H1 (cell line): Measurements from ENCODE around the gene SH3BP5. TPM values are rescaled to one million over a fixed set of nuclear protein-coding genes. Genes with fewer than 3 reads are reported as not detected.

ENCODE experiments used
- CTCF ChIA-PET: fragments of 300-600 bp; sonication (Branson Sonifier 250); formaldehyde crosslinking; loops from one replicate; lab custom pipeline; 2021; ENCODE audit not compliant: partially characterized antibody; lab: Charles Lee
- POLR2A ChIA-PET: fragments of 300-600 bp; sonication (Branson Sonifier 250); formaldehyde crosslinking; loops from one replicate; lab custom pipeline; 2021; ENCODE audit warnings: inconsistent platforms; ENCODE audit not compliant: partially characterized antibody; lab: Charles Lee
- DNase-seq, 2 experiments: peaks; one replicate each; pipeline versions ENCODE4 v3.0.0 to v3.0.0-alpha.2; 2010 to 2022; ENCODE audit warnings: low spot score in 2 of 2, low read depth in 1 of 2, mixed read lengths in 1 of 2
- FAIRE-seq: peaks from 2 replicates; lab custom pipeline; 2011; peaks lifted over from hg19 to GRCh38; lab: Jason Lieb, UNC
- H2AFZ ChIP-seq: 2 replicates; pipeline ENCODE4 v1.8.1; 2012; ENCODE audit warnings: low read length, inconsistent platforms
- H2AK5ac ChIP-seq: 2 replicates; pipeline ENCODE4 v1.6.1; 2013; ENCODE audit warnings: low read depth, low read length
- H2BK120ac ChIP-seq: replicated peaks from 2 replicates; pipeline ENCODE3; 2013; ENCODE audit warnings: low read depth, low read length, inconsistent platforms
- H2BK12ac ChIP-seq: 2 replicates; pipeline ENCODE4 v1.6.1; 2013; ENCODE audit warnings: low read depth, low read length
- H2BK15ac ChIP-seq: 2 replicates; pipeline ENCODE4 v1.6.1; 2013; ENCODE audit warnings: low read length
- H2BK20ac ChIP-seq: 2 replicates; pipeline ENCODE4 v1.6.1; 2013; ENCODE audit warnings: low read length
- H2BK5ac ChIP-seq: 2 replicates; pipeline ENCODE4 v1.6.1; 2013; ENCODE audit warnings: low read depth, low read length
- H3K14ac ChIP-seq: 2 replicates; pipeline ENCODE4 v1.6.1; 2013; ENCODE audit warnings: inconsistent platforms; ENCODE audit not compliant: insufficient read length
- H3K18ac ChIP-seq: 2 replicates; pipeline ENCODE4 v1.6.1; 2013; ENCODE audit warnings: low read length; ENCODE audit errors: extremely low read depth
- H3K23ac ChIP-seq: 2 replicates; pipeline ENCODE4 v1.6.1; 2013; ENCODE audit warnings: inconsistent platforms; ENCODE audit not compliant: insufficient read length
- H3K23me2 ChIP-seq: 2 replicates; pipeline ENCODE4 v1.6.1; 2013; ENCODE audit warnings: low read depth, low read length
- H3K27ac ChIP-seq: 2 replicates; pipeline ENCODE4 v1.6.1; 2011; ENCODE audit warnings: low read depth, low read length, inconsistent platforms
- H3K27me3 ChIP-seq, 4 experiments: replicated peaks in 1 of 4; 1 replicate in 1 of 4; 2 replicates in 3 of 4; pipeline versions ENCODE4 v1.6.1 to v1.8.1; 2011 to 2013; ENCODE audit warnings: low read length in 3 of 4, mild to moderate bottlenecking in 3 of 4, inconsistent platforms in 2 of 4, mixed read lengths in 2 of 4, moderate library complexity in 1 of 4; ENCODE audit not compliant: control insufficient read depth in 3 of 4, insufficient read depth in 3 of 4; ENCODE audit errors: extremely low read depth in 1 of 4
- H3K36me3 ChIP-seq, 4 experiments: 2 replicates each; pipeline versions ENCODE4 v1.6.1 to v1.8.1; 2011 to 2013; ENCODE audit warnings: mild to moderate bottlenecking in 4 of 4, low read length in 3 of 4, moderate library complexity in 2 of 4, control low read depth in 1 of 4, inconsistent platforms in 1 of 4; ENCODE audit not compliant: insufficient read depth in 4 of 4, control insufficient read depth in 2 of 4
- H3K4ac ChIP-seq: replicated peaks from 2 replicates; pipeline ENCODE3; 2013; ENCODE audit warnings: low read length, low read depth, mixed read lengths, inconsistent platforms; ENCODE audit not compliant: insufficient read length
- H3K4me1 ChIP-seq, 4 experiments: replicated peaks in 1 of 4; 1 replicate in 1 of 4; 2 replicates in 3 of 4; pipeline versions ENCODE4 v1.6.1 to v1.8.1; 2011 to 2013; ENCODE audit warnings: low read length in 3 of 4, inconsistent platforms in 2 of 4, mixed read lengths in 1 of 4; ENCODE audit not compliant: insufficient read depth in 4 of 4, control insufficient read depth in 3 of 4
- H3K4me2 ChIP-seq, 2 experiments: 2 replicates each; pipeline versions ENCODE4 v1.6.1 to v1.8.1; 2011 to 2013; ENCODE audit warnings: low read depth in 2 of 2, low read length in 2 of 2, control low read depth in 1 of 2, inconsistent platforms in 1 of 2, mild to moderate bottlenecking in 1 of 2; ENCODE audit not compliant: insufficient read depth in 1 of 2
- H3K4me3 ChIP-seq, 4 experiments: fragments of 200-600, 300-600 bp in 1 of 4; sonication (generic), shearing (Covaris generic), sonication (Bioruptor Twin) in 1 of 4; 2 replicates each; pipeline versions ENCODE4 v1.5.1 to v1.8.1; 2011 to 2016; ENCODE audit warnings: low read length in 4 of 4, low read depth in 3 of 4, control low read depth in 2 of 4, inconsistent platforms in 2 of 4, mild to moderate bottlenecking in 2 of 4, mixed read lengths in 1 of 4, moderate library complexity in 1 of 4; ENCODE audit not compliant: insufficient read depth in 2 of 4; ENCODE audit errors: extremely low read depth in 1 of 4
- H3K56ac ChIP-seq: replicated peaks from 2 replicates; pipeline ENCODE3; 2013; ENCODE audit warnings: low read depth, mild to moderate bottlenecking, mixed read lengths, low read length, inconsistent platforms; ENCODE audit not compliant: insufficient read length
- H3K79me1 ChIP-seq: 2 replicates; pipeline ENCODE4 v1.6.1; 2013; ENCODE audit warnings: low read depth, low read length, control low read depth
- H3K79me2 ChIP-seq, 2 experiments: 2 replicates each; pipeline versions ENCODE4 v1.6.1 to v1.8.1; 2012 to 2013; ENCODE audit warnings: low read length in 2 of 2, mild to moderate bottlenecking in 2 of 2, inconsistent platforms in 1 of 2; ENCODE audit not compliant: insufficient read depth in 2 of 2, control insufficient read depth in 1 of 2
- H3K9ac ChIP-seq, 4 experiments: replicated peaks in 1 of 4; 1 replicate in 1 of 4; 2 replicates in 3 of 4; pipeline versions ENCODE4 v1.6.1 to v1.8.1; 2011 to 2013; ENCODE audit warnings: low read depth in 3 of 4, low read length in 3 of 4, control low read depth in 2 of 4, mild to moderate bottlenecking in 2 of 4, moderate library complexity in 2 of 4, inconsistent platforms in 1 of 4; ENCODE audit errors: extremely low read depth in 1 of 4
- H3K9me3 ChIP-seq, 2 experiments: 2 replicates each; pipeline versions ENCODE4 v1.6.1 to v1.8.1; 2012 to 2013; ENCODE audit warnings: mild to moderate bottlenecking in 2 of 2, moderate library complexity in 2 of 2, control low read depth in 1 of 2, inconsistent platforms in 1 of 2, low read depth in 1 of 2, low read length in 1 of 2, mixed read lengths in 1 of 2; ENCODE audit not compliant: insufficient read depth in 2 of 2
- H4K20me1 ChIP-seq, 2 experiments: replicated peaks in 1 of 2; 2 replicates each; pipeline versions ENCODE3 to v1.8.1; 2011 to 2013; ENCODE audit warnings: inconsistent platforms in 2 of 2, low read length in 2 of 2, mild to moderate bottlenecking in 1 of 2; ENCODE audit not compliant: insufficient read depth in 2 of 2, control insufficient read depth in 1 of 2
- H4K5ac ChIP-seq: 2 replicates; pipeline ENCODE4 v1.6.1; 2013; ENCODE audit warnings: low read length, low read depth, mixed read lengths, inconsistent platforms; ENCODE audit not compliant: insufficient read length
- H4K8ac ChIP-seq: 2 replicates; pipeline ENCODE4 v1.8.0; 2013; ENCODE audit warnings: mild to moderate bottlenecking, moderate library complexity, low read length, inconsistent platforms; ENCODE audit not compliant: insufficient read depth; ENCODE audit errors: extremely low read depth
- H4K91ac ChIP-seq: replicated peaks from 2 replicates; pipeline ENCODE3; 2013; ENCODE audit warnings: low read length, mixed read lengths, inconsistent platforms; ENCODE audit not compliant: insufficient read length
- BRCA1 ChIP-seq: IDR thresholded peaks from 2 replicates; pipeline ENCODE4 v1.6.1; 2012; ENCODE audit warnings: low read depth, low read length, improper control_type of control experiment
- CEBPB ChIP-seq: IDR thresholded peaks from 2 replicates; pipeline ENCODE4 v1.6.1; 2012; ENCODE audit warnings: low read depth, low read length
- CREB1 ChIP-seq: IDR thresholded peaks from 2 replicates; pipeline ENCODE4 v1.6.1; 2012; ENCODE audit warnings: inconsistent platforms
- RNF2 ChIP-seq: fragments of 200-900, 300-1000 bp; sonication (generic); IDR thresholded peaks from 2 replicates; pipeline ENCODE4 v1.7.1; 2016; ENCODE audit warnings: borderline replicate concordance, low read depth, mild to moderate bottlenecking, antibody characterized with exemption, low read length; ENCODE audit not compliant: poor library complexity, severe bottlenecking; ENCODE audit errors: missing control alignments
- RXRA ChIP-seq: IDR thresholded peaks from 2 replicates; pipeline ENCODE4 v1.6.1; 2011; ENCODE audit warnings: low read depth, mild to moderate bottlenecking, low read length, moderate library complexity; ENCODE audit not compliant: insufficient read depth
- SIRT6 ChIP-seq: IDR thresholded peaks from one replicate; pipeline ENCODE4 v1.7.1; 2012; ENCODE audit warnings: low read length, inconsistent platforms
- SRF ChIP-seq: IDR thresholded peaks from 2 replicates; pipeline ENCODE4 v1.6.1; 2011; ENCODE audit warnings: mild to moderate bottlenecking, low read depth, low read length, moderate library complexity
- WGBS, 2 experiments: shearing (Covaris generic) in 1 of 2; methylation state at CpG; one replicate each; pipeline versions ENCODE4 v1.1.6 to v1.1.7; 2013 to 2015; ENCODE audit warnings: low lambda C conversion rate in 2 of 2, mixed read lengths in 2 of 2, inconsistent platforms in 1 of 2, low coverage in 1 of 2, missing lambda C conversion rate in 1 of 2; ENCODE audit not compliant: insufficient replicate concordance in 2 of 2, insufficient coverage in 1 of 2, insufficient read length in 1 of 2; ENCODE audit errors: extremely low coverage in 1 of 2, missing lambda C conversion rate in 1 of 2; 5-methylcytosine and 5-hydroxymethylcytosine counted together
- polyA plus RNA-seq, 7 experiments: library from polyadenylated mRNA; depleted of rRNA in 3 of 7; stranded (reverse) in 5 of 7; unstranded in 2 of 7; fragments of >200 nt in 5 of 7; fragments of 200-250 nt in 2 of 7; gene quantifications; 1 replicate in 5 of 7; 2 replicates in 1 of 7; 4 replicates in 1 of 7; pipeline versions ENCODE4 v1.2.1 to v1.2.3, GENCODE V29; 2011 to 2013; ENCODE audit warnings: missing spikeins in 2 of 7, mixed read lengths in 2 of 7
- total RNA-seq: library from RNA; stranded (reverse); fragmentation: NEBNext Ultra II Directional; extraction: Animal tissue kit (Norgen Biotek cat#: 25700); gene quantifications from 2 replicates; pipeline ENCODE4 v1.2.1, GENCODE V29; 2021

The SH3BP5 gene
- total and polyA plus RNA-seq, 2 of the 8 experiments (the other 6 are each of a cell fraction or from before 2014, with no cell fraction given), result 7.1 to 9.7 TPM

DNA sequence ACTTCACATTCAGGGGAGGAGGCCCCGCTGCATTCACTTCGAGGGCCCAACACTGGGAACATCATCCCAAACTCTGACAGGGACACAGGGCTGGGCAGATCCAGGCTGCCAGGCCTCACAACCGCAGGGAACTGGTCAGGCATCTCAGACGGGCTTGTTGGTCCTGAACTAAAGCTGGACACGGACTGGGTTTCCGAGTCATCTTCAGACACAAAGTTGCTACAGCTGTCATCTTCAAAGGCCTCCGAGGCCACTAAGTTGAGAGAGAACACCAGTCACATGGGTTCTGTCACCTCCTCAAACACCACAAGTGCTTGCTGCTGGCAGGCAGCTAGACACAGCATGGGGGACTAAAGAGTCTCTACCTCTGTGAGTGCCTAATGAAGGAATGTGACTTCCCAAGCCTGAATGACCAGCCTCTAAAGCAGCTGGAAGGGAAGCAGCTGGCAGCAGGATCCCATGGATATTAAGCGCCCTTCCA, 75.5 kb downstream of the SH3BP5 start:
- no peak overlapping the region for H2BK120ac ChIP-seq
- no peak overlapping the region for H4K5ac ChIP-seq
- peaks cover 4 to 25% (median 14%) of the 10 kb centered on the region in 4 experiments; a peak in 7 of 8 replicates for H3K36me3 ChIP-seq
- no peak overlapping the region for H2BK20ac ChIP-seq
- no peaks in the 10 kb centered on the region for H3K23me2 ChIP-seq
- H3K4me3 ChIP-seq, result no peak overlapping the region
- H3K14ac ChIP-seq, result no peak overlapping the region
- H3K4me1 ChIP-seq, result no peaks in the 10 kb centered on the region
- H3K27ac ChIP-seq, result no peak overlapping the region
- H4K91ac ChIP-seq, result no peak overlapping the region
- no peaks in the 10 kb centered on the region for H3K27me3 ChIP-seq
- no peak overlapping the region for H3K18ac ChIP-seq
- H3K4ac ChIP-seq, result no peak overlapping the region
- no peak overlapping the region for H2AFZ ChIP-seq
- H2BK5ac ChIP-seq, result no peak overlapping the region
- no peak overlapping the region for H3K4me2 ChIP-seq
- H3K23ac ChIP-seq, result no peak overlapping the region
- H3K9ac ChIP-seq, result no peak overlapping the region
- ChIA-PET CTCF (interaction anchor here (0.8 to 5.9 kb wide), 8 partner anchors 8 to 149 kb away, joined by 3 to 42 read pairs (median 4); partner anchors contain the start of gene CAPN7), POLR2A (no interaction called here)
- no peak overlapping the region for H3K56ac ChIP-seq
- H3K79me1 ChIP-seq, result no peaks in the 10 kb centered on the region; the same call in 1 of the 2 replicates
- H4K20me1 ChIP-seq, result peaks cover 0 to 2% of the 10 kb centered on the region in 2 experiments
- 82% methylated on average over 8 of the region's 8 CpGs; no CpG with 5 or more reads in 1 of the 2 experiments for WGBS, 2 experiments
- no peak overlapping the region for H2AK5ac ChIP-seq
- no peak overlapping the region for H4K8ac ChIP-seq
- no peak overlapping the region for H2BK15ac ChIP-seq
- no peak for DNase-seq
- H3K79me2 ChIP-seq, result no peaks in the 10 kb centered on the region
- no peak overlapping the region for H2BK12ac ChIP-seq
- no peaks in the 10 kb centered on the region for H3K9me3 ChIP-seq
- TF ChIP-seq SIRT6 (no peak), RNF2 (no peak), SRF (no peak), CEBPB (no peak), BRCA1 (no peak), CREB1 (no peak), RXRA (no peak)
- no peak for FAIRE-seq
